BLaER1 (cell line): ENCODE measurements around the gene CDH4.

Experiments
- H3K27ac ChIP-seq: shearing (Covaris generic); formaldehyde crosslinking; 2 replicates; pipeline ENCODE4 v1.8.1; 2022
- H3K27me3 ChIP-seq: shearing (Covaris generic); formaldehyde crosslinking; 2 replicates; pipeline ENCODE4 v1.8.1; 2022
- H3K36me3 ChIP-seq: shearing (Covaris generic); formaldehyde crosslinking; 2 replicates; pipeline ENCODE4 v1.8.1; 2022
- H3K4me1 ChIP-seq: shearing (Covaris generic); formaldehyde crosslinking; 2 replicates; pipeline ENCODE4 v1.8.1; 2022
- H3K4me2 ChIP-seq: shearing (Covaris generic); formaldehyde crosslinking; 2 replicates; pipeline ENCODE4 v1.8.1; 2022
- H3K4me3 ChIP-seq: shearing (Covaris generic); formaldehyde crosslinking; 2 replicates; pipeline ENCODE4 v1.8.1; 2022
- H3K9ac ChIP-seq: shearing (Covaris generic); formaldehyde crosslinking; 2 replicates; pipeline ENCODE4 v1.8.1; 2022
- H3K9me3 ChIP-seq: shearing (Covaris generic); formaldehyde crosslinking; 2 replicates; pipeline ENCODE4 v1.8.1; 2022
- H4K20me1 ChIP-seq: shearing (Covaris generic); formaldehyde crosslinking; 2 replicates; pipeline ENCODE4 v1.8.1; 2022
- Cebpa-rat ChIP-seq: shearing (Covaris generic); IDR thresholded peaks from 2 replicates; pipeline ENCODE4 v1.8.1; 2022

The CDH4 gene

DNA sequence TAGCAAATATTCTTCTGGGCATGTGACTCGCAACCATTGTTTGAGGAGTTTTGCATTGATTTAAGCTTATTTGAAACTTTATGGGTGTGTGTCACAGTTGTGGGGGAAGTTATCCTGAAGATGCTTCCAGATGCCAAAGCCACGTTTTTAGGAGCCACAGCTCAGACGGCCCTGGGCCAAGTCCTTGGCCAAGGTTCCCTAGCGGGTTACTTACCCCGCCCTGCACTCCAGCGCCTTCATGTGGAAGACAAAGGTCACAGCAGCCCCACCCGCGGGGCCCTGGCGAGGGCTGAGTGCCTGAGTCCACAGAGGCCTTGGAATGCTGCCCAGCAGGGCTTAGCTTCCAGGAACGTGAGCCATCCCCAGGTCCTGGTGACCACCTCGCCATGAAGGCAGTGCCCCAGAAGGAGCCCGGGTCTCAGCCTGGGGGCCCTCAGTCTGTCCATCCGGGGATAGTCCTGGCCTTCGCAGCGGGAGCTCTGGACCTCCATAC lies 308.3 kb downstream of the CDH4 start:
- Histone ChIP-seq H3K4me2 (no peak overlapping the region), H4K20me1 (no peaks in the 10 kb centered on the region), H3K4me3 (no peak overlapping the region), H3K9ac (no peak overlapping the region), H3K9me3 (no peaks in the 10 kb centered on the region), H3K4me1 (no peaks in the 10 kb centered on the region), H3K36me3 (no peaks in the 10 kb centered on the region), H3K27me3 (no peaks in the 10 kb centered on the region), H3K27ac (no peak overlapping the region)
- no peak for TF ChIP-seq Cebpa-rat

- Histone ChIP-seq H4K20me1 (no peaks in the 10 kb centered on the region), H3K4me2 (no peak overlapping the region), H3K36me3 (no peaks in the 10 kb centered on the region), H3K4me1 (no peaks in the 10 kb centered on the region), H3K9me3 (no peaks in the 10 kb centered on the region), H3K27ac (no peak overlapping the region), H3K4me3 (no peak overlapping the region), H3K27me3 (no peaks in the 10 kb centered on the region), H3K9ac (no peak overlapping the region)
- TF ChIP-seq Cebpa-rat = no peak
Measured at GRCh38 chr20:61561111-61561830, 309.2 kb downstream of the CDH4 start.

- no peaks in the 10 kb centered on the region for H3K36me3 ChIP-seq
- no peaks in the 10 kb centered on the region for H3K27me3 ChIP-seq
- H3K4me3 ChIP-seq = no peak overlapping the region
- no peak overlapping the region for H3K27ac ChIP-seq
- H3K4me2 ChIP-seq = no peak overlapping the region
- H3K9me3 ChIP-seq = no peaks in the 10 kb centered on the region
- no peak for TF ChIP-seq Cebpa-rat
- no peaks in the 10 kb centered on the region for H4K20me1 ChIP-seq
- 0 out of 2 replicates have a peak, but pooled peaks cover 2% of the 10 kb centered on the region for H3K4me1 ChIP-seq
- no peak overlapping the region for H3K9ac ChIP-seq
Measured at GRCh38 chr20:61562491-61562890, 310.4 kb downstream of the CDH4 start.

GRCh38 chr20:61562897-61563504 lies 310.9 kb downstream of the CDH4 start:
- no peak overlapping the region for H3K4me2 ChIP-seq
- H3K27ac ChIP-seq = no peak overlapping the region
- 0 out of 2 replicates have a peak, but pooled peaks cover 6% of the 10 kb centered on the region for H3K4me1 ChIP-seq
- H4K20me1 ChIP-seq = no peaks in the 10 kb centered on the region
- H3K27me3 ChIP-seq = no peaks in the 10 kb centered on the region
- TF ChIP-seq Cebpa-rat = no peak
- no peaks in the 10 kb centered on the region for H3K9me3 ChIP-seq
- no peaks in the 10 kb centered on the region for H3K36me3 ChIP-seq
- H3K9ac ChIP-seq = no peak overlapping the region
- no peak overlapping the region for H3K4me3 ChIP-seq

- TF ChIP-seq Cebpa-rat = no peak
- Histone ChIP-seq H3K27me3 (no peaks in the 10 kb centered on the region), H3K9ac (no peak overlapping the region), H4K20me1 (no peaks in the 10 kb centered on the region), H3K27ac (no peak overlapping the region), H3K9me3 (no peaks in the 10 kb centered on the region), H3K4me1 (peaks cover 9% of the 10 kb centered on the region), H3K4me3 (no peak overlapping the region), H3K36me3 (no peaks in the 10 kb centered on the region), H3K4me2 (no peak overlapping the region)
Measured at GRCh38 chr20:61564628-61565027, 312.6 kb downstream of the CDH4 start.

DNA sequence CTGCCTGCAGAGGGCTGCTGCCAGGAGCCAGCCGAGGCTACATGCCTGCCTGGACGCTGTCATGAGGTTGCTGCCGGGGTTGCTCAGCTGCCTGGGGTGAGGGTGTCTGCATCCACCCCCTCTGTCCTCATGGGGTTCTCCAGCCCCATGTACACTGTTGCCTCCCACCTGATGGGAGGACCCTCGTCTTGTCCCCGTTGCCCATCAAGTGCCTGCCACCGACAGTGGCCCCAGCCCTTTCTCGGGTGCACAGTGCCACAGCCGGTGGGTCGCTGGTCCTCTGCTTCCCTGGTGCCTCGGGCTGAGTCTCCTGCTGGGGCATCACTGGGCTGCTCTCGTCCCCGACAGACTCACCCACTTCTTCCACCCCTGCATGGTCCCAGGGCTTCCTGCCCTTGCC lies 313.7 kb downstream of the CDH4 start:
- Histone ChIP-seq H3K27me3 (no peaks in the 10 kb centered on the region), H3K27ac (no peak overlapping the region)

DNA sequence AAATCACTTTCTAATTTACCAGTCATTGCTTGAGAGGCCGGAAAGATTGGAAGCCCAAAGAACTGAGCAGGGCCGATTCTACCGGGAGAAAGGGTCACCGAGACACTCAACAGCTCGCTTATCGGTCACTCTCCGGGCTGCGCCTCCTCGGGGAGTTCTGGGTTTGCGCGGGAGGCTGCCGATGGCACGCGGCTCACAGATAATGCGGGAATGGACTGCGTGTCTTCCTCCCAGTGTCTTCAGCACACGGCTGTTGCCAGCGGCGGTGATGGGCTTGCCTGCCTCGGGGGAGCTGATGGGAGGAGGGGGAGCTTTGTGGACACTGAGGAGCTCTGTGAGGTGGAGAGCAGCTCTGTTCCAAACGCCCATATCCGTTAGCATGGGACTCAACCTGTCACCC lies 314.6 kb downstream of the CDH4 start:
- no peaks in the 10 kb centered on the region for H3K9me3 ChIP-seq
- no peak overlapping the region for H3K27ac ChIP-seq
- H3K4me2 ChIP-seq = no peak overlapping the region
- no peak overlapping the region for H3K4me3 ChIP-seq
- H3K9ac ChIP-seq = no peak overlapping the region
- no peaks in the 10 kb centered on the region for H4K20me1 ChIP-seq
- TF ChIP-seq Cebpa-rat = no peak
- no peaks in the 10 kb centered on the region for H3K36me3 ChIP-seq
- H3K27me3 ChIP-seq = no peaks in the 10 kb centered on the region
- H3K4me1 ChIP-seq = peaks cover 20% of the 10 kb centered on the region

More for the DNA sequence above, 313.7 kb downstream of the CDH4 start:
- peaks cover 20% of the 10 kb centered on the region for H3K4me1 ChIP-seq
- H3K36me3 ChIP-seq = no peaks in the 10 kb centered on the region
- no peak overlapping the region for H3K9ac ChIP-seq
- H3K9me3 ChIP-seq = no peaks in the 10 kb centered on the region
- H4K20me1 ChIP-seq = no peaks in the 10 kb centered on the region
- no peak overlapping the region for H3K4me3 ChIP-seq
- no peak for TF ChIP-seq Cebpa-rat
- no peak overlapping the region for H3K4me2 ChIP-seq

- H3K4me3 ChIP-seq = no peak overlapping the region
- peaks cover 20% of the 10 kb centered on the region for H3K4me1 ChIP-seq
- TF ChIP-seq Cebpa-rat = no peak
- H3K4me2 ChIP-seq = no peak overlapping the region
- no peaks in the 10 kb centered on the region for H3K9me3 ChIP-seq
- no peaks in the 10 kb centered on the region for H3K27me3 ChIP-seq
- H3K9ac ChIP-seq = no peak overlapping the region
- H4K20me1 ChIP-seq = no peaks in the 10 kb centered on the region
- H3K36me3 ChIP-seq = no peaks in the 10 kb centered on the region
- H3K27ac ChIP-seq = no peak overlapping the region
Measured at GRCh38 chr20:61567204-61567603, 315.1 kb downstream of the CDH4 start.

- H3K36me3 ChIP-seq = no peaks in the 10 kb centered on the region
- peaks cover 20% of the 10 kb centered on the region for H3K4me1 ChIP-seq
- H3K27ac ChIP-seq = no peak overlapping the region
- H3K27me3 ChIP-seq = no peaks in the 10 kb centered on the region
- H3K9me3 ChIP-seq = no peaks in the 10 kb centered on the region
- H3K4me2 ChIP-seq = peak overlapping the region; percentile 56
- TF ChIP-seq Cebpa-rat = no peak
- no peaks in the 10 kb centered on the region for H4K20me1 ChIP-seq
- H3K9ac ChIP-seq = no peak overlapping the region
- H3K4me3 ChIP-seq = no peak overlapping the region
Measured at GRCh38 chr20:61569825-61570224, 317.8 kb downstream of the CDH4 start.

- no peaks in the 10 kb centered on the region for H3K27me3 ChIP-seq
- H3K4me2 ChIP-seq = peak overlapping the region; percentile 56
- no peak overlapping the region for H3K27ac ChIP-seq
- H3K4me1 ChIP-seq = peaks cover 20% of the 10 kb centered on the region
- H4K20me1 ChIP-seq = no peaks in the 10 kb centered on the region
- H3K36me3 ChIP-seq = no peaks in the 10 kb centered on the region
- no peak for TF ChIP-seq Cebpa-rat
- H3K4me3 ChIP-seq = no peak overlapping the region
- no peak overlapping the region for H3K9ac ChIP-seq
- no peaks in the 10 kb centered on the region for H3K9me3 ChIP-seq
Measured at GRCh38 chr20:61570646-61571195, 318.7 kb downstream of the CDH4 start.
